Right renal cortex interstitium (tissue), 3 donors: ENCODE measurements around the gene TFG. TPM values are rescaled to one million over a fixed set of nuclear protein-coding genes. Genes with fewer than 3 reads are reported as not detected.

Experiments used
- DNase-seq, 3 donors: peaks; one replicate each; pipeline ENCODE4 v3.0.0-alpha.2; 2013; ENCODE audit warnings: low read depth in 3 of 3, low spot score in 2 of 3
- polyA plus RNA-seq, 3 donors: library from polyadenylated mRNA; unstranded; fragments of 120-200 nt; gene quantifications; one replicate each; pipeline ENCODE4 v1.2.1, GENCODE V29; 2013; ENCODE audit not compliant: insufficient read length in 3 of 3

Gene TFG
- polyA plus RNA-seq, 3 donors = 139 to 144 (median 141) TPM

GRCh38 chr3:100753846-100754245, 44.6 kb downstream of the TFG start:
- no peak for DNase-seq

DNA sequence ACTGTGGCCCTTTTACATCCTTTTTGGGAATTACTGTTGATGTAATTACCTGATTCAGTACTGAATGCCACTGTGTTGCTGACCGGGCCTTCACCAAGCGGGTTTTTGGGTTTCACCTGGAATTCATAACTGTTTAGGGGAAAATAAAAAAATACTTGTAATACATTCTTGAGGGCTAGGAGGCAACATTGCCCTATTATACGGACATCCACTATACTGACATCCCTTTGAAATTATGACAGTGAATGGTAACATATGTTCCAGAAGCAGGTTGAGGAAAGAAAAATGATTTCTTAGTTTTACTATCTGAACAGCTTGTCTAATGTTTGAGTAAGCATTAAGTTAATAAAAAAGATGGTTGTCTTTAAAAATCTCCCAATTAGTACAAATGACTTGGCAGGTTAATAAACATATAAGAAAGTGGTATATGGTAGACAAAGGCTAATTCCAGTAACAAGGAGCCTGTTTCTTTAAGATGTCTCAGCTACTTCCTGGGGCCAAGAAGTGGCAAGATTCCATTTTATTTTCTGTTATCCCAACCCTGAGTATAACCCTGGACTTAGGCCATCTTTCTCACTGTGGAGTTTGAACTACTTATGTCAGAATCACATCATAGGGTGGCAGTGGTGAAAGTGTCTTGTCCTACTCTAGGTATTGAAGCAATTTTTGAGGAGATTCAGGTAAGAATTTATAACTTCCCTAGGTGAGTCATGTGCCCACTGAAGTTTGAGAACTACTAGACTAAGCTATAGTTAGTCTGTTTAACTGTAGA, 45.5 kb downstream of the TFG start:
- DNase-seq = no peak

GRCh38 chr3:100756441-100756840, 47.1 kb downstream of the TFG start:
- DNase-seq = no peak

GRCh38 chr3:100759159-100759558, 49.9 kb downstream of the TFG start:
- no peak for DNase-seq

DNA sequence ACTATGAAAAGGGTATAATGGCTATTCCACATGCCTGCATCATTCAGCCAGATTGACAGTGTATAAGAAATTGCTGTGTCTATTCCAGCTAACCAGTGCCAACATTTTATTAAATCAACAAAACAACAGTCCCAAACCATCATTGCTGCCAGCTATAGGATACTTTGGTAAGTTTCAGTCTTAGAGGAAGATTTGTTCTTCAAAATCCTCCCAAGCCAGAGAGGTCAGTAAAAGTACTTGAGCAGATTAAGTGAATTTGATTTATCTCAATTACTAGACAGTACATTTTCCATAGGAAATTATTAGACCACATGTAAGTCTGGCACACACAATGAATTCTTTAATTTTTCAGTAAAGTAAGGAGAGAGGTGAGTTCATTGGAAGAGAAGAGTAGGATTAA, 50.7 kb downstream of the TFG start:
- DNase-seq = no peak

DNA sequence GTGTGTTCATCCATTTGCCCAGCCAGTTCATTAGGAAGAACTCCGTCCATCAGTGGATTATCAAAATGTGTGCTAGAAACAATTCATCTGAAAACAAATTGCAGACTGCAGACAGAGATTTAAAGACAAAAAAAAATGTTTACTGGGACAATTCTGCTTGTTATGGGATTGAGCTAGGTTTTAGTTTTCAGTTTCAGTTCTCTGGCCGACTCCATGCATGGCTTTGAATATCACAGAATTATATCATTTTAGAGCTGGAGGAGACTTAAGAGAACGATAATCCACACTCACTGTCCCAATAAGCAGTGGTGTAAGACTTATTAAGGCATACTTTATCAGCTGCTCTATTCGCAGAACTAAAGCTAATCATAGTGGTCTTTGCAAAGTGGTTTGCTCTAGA, 51.1 kb downstream of the TFG start:
- DNase-seq = no peak

GRCh38 chr3:100761211-100761942, 52.1 kb downstream of the TFG start:
- DNase-seq = no peak

GRCh38 chr3:100761951-100762350, 52.7 kb downstream of the TFG start:
- DNase-seq = no peak

GRCh38 chr3:100765437-100765975, 56.2 kb downstream of the TFG start:
- no peak for DNase-seq

DNA sequence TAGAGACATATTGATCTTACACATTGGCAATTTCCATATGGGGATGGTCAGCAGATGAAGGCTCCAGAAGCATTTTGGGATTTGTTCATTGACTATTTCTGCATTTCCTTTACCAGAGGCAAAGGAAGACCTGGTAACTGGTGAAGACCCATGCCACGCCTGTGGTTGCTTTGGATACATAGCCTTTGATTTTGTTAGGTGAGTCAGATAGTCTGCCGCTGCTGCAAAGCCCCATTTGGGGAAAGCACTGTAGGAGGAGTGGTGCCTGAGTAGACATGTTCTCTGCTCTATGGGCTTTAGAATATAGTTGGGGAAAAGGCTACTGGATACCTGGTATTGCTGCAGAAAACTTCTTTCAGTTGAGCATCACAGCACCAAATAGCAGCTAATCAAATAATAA, 56.8 kb downstream of the TFG start:
- DNase-seq = no peak

GRCh38 chr3:100769693-100770092, 60.4 kb downstream of the TFG start:
- no peak for DNase-seq

DNA sequence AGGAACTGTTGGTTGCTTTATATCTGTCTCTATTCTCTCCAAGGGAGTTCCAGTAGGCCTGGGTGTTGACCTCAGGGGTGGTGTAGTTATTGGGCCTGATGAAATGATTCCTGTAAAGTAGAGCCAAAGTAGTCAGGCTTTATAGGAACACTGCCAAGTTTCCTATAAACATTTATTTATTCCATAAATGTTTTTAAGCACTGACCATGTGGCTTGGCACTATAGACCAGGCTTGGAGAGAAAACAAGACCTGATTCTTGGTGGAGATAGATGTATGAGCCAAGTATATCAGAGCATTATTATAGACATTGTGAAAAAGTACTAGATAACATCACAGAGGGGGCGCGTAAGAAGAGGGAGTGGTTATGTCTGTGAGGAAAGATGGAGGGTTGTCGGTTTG, 65.9 kb downstream of the TFG start:
- no peak for DNase-seq

GRCh38 chr3:100775669-100776068, 66.4 kb downstream of the TFG start:
- DNase-seq = no peak

- DNase-seq = no peak
These were observed 66.9 kb downstream of the TFG start for GRCh38 chr3:100776097-100776729.

DNA sequence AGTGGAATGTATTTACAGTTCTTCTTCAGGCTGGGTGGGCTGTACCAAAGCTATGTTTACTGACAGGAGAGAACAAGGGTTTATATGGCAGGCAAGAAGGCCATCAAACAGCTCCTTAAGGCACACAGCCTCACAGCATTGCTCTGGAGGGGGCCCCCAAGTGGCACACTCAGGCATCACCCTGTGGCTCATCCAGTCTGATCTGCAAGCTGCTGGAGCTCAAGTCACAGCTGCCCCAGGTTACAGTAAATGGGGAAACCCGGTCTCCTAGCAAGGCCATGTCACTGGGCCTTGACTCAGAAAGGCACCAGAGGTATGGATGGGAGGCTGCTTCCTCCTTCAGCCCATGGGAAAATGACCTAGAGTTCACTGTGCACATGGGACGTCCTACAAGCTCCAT, 67.5 kb downstream of the TFG start:
- no peak for DNase-seq

DNA sequence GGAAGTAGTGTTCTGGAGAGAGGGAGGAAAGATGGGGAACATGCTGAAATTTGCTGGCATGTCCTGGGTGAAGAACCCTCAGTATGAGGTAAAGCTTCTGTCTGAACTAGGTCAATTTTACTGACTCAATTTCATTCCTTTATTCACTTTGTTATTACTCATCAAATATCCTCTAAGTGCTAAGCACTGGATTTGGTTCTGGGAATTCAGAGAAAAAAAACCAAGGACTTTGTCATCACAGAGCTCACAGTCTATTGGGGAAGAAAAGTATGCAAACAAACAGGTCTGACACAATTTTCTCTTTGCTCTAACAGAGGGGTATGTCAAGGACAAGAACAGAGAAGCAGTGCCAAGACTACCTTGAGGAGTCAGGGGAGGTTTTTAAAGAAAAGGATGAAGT, 68.0 kb downstream of the TFG start:
- no peak for DNase-seq

GRCh38 chr3:100779480-100779879, 70.2 kb downstream of the TFG start:
- no peak for DNase-seq

GRCh38 chr3:100780071-100780622, 70.9 kb downstream of the TFG start:
- DNase-seq = no peak

DNA sequence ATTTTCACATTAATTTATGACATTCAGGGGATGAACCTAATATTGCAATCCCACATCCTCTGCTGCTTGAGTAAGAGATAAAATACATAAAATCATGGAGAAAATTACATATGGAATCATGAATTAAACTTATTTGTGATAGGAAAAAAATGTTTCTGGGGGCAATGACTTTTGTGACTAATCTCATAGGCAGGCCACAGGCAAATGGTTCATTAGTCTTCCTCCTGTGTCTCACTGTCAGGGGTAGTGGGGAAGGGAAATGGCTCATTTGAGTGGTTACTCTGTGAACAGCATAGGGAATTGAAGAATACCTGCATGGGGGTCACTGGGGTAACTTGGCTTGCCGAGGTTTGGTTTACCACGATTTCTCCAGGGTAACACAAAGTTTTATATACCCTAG, 72.0 kb downstream of the TFG start:
- no peak for DNase-seq

GRCh38 chr3:100782348-100782747, 73.1 kb downstream of the TFG start:
- no peak for DNase-seq

GRCh38 chr3:100782906-100783305, 73.6 kb downstream of the TFG start:
- DNase-seq = peak; percentile 18 to 21 (median 18)
